ENCODE data around the gene ROR2. TPM values are rescaled to one million over a fixed set of nuclear protein-coding genes. Genes with fewer than 3 reads are reported as not detected.

ROR2 gene
- polyA plus RNA-seq, 1 donor: 3.1 TPM

DNA sequence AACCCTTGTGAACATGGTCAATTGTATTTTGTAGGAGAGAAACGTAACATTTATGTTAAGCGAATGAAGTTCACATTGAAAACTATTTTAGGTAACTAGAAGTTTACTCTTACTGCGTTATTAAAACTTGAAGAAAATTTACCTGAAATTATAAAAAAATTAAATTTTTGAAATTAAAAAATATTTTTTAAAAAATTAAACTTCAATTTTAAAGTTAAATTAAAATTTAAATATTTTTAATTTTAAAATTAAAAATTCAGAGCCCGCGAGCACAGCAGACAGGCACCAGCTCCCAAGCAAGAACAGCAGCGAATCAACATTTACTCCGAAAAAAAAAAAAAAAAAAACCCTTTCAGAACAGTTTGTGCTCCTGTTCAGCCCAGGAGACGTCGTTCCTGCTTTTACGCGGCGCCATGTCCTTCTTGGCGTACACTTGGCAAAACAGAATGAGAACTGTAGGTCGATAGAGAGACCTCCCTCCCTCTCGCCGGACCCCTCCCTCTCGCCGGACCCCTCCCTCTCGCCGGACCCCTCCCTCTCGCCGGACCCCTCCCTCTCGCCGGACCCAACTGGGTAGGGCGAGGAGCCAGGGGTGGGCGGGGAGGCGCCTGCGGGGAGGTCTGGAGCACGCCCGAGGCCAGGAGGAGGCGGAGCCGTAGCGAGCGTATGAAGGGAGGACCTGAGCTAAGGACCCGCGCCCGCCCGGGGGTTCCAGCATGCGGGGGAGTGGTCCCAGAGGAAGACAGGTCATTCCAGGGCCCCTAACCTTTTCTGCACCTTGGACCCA lies 235.8 kb downstream of the ROR2 start:
- peak; percentile 51 for DNase-seq

DNA sequence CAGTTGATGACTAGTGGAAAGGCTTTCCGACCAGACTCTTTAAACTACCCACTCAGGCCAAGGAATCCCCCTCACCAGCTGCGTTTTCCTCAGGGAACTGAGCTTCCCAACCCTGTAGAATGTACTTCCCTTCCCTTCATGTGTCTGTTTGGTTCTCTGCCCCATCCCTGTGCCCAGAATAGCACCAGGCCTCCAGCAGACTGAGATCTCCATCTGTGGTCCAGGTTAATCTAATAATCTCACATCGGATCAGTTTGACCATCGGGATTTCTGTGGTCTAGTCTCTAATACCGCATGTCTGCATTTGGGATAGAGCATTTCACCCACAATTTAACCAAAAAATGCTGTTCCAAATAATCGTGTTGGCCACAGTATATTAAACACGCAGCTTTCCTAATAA lies 237.2 kb downstream of the ROR2 start:
- no peak for DNase-seq

DNA sequence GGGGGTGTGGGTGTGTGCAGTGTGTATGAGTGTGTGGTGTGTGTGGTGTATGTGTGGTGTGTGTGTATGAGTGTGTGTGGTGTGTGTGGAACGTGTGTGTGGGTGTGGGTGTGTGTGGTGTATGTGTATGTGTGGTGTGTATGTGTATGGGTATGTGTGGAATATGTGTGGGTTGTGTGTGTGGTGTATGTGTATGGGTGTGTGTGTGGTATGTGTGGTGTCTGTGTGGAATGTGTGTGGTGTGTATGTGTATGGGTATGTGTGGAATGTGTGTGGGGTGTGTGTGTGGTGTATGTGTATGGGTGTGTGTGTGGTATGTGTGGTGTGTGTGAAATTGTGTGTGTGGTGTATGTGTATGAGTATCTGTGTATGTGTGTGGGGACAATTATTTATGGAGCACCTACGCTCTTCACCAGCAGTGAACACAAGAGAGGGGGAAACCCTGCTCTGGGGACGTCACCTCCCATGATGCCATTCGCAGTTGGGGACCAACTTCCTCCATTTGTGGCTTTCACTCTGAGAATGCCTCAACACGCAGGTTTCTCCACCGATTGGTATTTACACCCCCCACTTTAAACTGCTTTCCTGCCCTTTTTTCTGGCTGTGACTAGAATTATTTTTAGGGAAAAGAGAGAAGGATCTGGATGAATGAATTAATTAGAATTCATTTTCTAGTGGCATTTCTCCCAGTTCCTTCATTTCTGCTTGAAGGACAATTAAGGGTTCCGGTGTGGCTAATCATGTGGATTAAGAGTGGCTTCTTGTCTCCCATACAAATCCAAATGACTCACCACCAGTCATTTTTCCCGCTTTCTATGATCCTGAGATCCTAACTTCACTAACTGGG lies 238.1 kb downstream of the ROR2 start:
- DNase-seq: no peak

DNA sequence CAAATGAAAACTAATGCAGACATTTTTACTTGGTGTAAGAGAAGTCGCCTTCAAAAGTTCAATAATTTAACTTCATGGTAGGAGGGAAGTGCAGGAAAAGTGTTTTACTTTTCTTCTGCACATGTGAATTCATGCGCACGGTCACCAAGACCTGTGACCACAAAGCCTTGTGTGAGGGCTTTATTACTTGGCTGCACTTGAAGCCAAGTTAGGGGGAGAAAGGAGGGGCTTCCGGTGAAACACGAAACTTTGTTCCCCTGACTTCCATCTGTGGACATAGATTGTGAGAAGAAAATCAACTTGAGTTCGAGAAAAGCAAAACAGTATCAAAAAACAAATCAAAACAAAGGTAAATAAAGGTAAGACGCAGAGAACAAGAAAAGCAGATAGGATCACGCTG lies 239.9 kb downstream of the ROR2 start:
- DNase-seq: no peak

- no peak for DNase-seq
These were observed 244.6 kb downstream of the ROR2 start for GRCh38 chr9:91705386-91705785.

DNA sequence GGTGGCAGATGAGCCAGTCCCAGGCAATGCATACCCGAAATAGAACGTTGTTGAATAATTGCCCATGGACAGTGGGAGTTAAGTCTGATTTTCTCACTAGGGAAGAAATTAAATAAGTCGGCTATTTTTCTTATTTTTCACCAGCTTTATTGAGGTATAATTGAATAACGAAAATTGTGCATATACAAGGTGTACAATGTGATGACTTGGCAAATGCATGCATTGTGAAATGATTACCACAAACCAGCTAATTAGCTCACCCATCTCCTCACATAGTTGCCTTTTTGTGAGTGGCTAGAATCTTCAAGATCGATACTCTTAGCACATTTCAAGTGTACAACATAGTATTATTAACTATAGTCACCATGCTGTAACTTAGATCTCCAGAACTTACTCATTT lies 249.6 kb downstream of the ROR2 start:
- no peak for DNase-seq

DNA sequence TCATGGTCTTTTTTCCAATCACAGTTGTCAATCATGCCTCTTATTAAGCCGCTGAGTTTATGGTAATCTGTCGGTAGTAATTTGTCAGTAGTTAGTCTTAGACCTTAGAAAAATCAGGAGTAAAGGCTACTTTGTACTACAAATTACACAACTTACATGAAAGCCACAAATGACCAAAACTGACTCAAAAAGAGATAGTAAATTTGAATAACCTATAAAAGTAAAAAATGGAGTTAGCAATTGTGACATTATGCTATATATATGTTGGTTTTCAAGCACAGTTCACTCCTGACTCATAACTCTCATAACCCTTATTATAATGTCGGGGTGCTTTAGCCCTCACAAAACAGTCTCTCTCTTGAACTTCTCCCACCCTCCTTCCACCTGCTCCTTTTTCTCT lies 251.8 kb downstream of the ROR2 start:
- no peak for DNase-seq

GRCh38 chr9:91697201-91697600 lies 252.8 kb downstream of the ROR2 start:
- DNase-seq: no peak

GRCh38 chr9:91694081-91694870 lies 255.8 kb downstream of the ROR2 start:
- DNase-seq: no peak

DNA sequence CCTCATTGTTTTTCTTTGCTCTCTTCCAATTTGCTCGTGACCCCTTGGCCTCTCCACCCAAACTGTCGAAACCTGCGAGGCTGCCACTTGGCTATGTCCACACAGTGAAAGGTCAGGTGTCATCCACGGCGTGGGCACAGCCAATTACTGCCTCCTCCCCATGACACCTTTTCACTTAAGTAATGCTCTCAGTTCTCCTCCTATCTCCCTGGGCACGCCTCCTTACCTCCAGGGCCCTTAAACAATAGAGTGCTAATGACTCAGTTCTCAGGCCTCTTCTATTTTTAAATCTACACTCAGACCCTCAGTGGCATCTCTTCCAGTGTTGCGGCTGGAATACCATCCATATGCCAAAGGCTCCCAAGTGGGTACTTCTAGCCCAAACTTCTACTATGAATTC lies 256.8 kb downstream of the ROR2 start:
- no peak for DNase-seq

DNA sequence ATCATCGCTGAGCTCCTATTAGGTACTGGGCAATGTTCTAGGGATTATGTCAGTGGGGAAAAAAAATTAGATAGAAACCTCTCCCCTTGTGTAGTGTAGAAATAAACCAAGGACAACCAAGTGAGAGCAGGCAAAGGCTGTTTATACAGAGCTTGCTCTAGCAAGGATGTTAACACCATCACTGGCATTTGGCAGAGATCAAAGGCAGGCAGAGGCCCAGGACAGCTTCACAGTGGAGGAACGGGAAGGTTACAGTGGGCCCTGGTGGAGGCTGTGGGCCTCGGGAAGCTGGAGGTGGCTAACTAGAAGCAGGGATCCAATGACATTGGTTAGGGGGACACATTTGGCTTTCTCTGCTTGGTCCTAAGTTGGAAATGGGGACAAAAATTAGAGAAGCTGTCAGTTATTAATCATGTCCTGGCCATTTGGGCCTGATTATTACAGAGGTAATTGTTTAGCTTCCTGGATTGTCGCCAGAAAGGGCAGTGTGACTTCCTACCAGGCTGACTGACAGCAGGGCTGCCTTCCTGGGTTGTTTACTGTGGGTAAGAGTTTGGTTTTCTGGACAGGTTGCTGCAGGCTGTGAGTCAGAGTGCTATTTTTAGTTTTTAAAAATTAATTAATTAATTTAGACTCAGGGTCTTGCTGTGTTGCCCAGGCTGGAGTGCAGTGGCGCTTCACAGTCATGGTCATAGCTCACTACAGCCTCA lies 259.3 kb downstream of the ROR2 start:
- no peak for DNase-seq

DNA sequence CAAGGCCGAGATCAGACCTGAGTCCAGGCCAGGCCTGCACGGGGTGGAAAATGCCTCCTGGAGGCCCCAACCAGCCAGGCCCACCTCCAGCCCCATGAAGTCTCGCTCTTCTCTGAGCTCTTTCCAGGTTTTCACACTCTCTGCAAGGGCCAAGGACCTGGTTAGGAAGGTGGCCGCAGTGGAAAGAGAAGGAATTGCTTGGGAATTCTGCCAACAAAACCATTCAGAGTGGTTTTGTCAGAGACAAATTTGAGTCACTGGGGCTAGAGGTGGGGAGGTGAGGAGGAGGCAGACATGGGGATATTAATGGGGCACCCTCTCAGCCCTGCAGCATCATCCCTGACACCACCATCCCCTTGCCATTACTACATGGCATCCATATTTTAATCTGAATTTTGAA lies 261.0 kb downstream of the ROR2 start:
- no peak for DNase-seq

GRCh38 chr9:91683269-91683668 lies 266.8 kb downstream of the ROR2 start:
- DNase-seq: no peak

DNA sequence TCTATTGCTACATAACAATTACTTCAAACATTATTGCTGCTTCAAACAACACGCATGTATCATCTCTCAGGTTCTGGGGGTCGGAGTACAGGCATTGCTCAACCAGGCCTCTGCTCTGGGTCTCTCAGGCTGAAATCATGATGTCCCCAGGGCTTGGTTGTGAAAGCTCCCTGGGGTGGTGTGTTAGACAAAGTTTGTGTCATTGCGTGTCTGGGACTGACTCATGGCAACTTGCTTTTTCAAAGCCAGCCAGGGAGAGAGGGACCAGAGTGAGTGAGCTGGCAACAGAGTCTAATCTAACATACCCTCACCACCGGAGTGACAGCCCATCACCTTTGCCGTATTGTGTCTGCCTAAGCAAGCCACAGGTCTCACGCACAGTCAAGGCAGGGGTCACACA lies 267.2 kb downstream of the ROR2 start:
- DNase-seq: no peak

GRCh38 chr9:91681461-91682305 lies 268.3 kb downstream of the ROR2 start:
- peak; percentile 75 for DNase-seq

GRCh38 chr9:91680998-91681397 lies 269.0 kb downstream of the ROR2 start:
- DNase-seq: no peak

DNA sequence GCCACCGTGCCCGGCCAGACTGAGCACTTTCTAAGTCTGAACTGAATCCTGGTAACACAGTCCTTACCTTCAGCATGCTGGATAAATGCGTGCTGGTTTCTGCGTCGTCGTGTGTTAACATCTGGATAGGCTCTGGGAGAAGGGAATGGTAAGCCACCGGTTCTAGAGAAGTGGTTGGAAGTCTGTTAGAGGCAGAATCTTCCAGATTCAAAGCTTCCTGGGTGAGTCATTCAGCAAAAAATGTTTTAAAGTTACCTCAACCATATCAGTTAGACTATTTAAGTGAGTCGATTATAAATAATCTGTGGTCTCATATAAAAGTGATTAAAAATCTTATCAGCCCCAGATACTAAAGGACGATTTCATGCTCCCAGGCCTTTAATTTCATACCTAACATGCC lies 269.9 kb downstream of the ROR2 start:
- DNase-seq: no peak

DNA sequence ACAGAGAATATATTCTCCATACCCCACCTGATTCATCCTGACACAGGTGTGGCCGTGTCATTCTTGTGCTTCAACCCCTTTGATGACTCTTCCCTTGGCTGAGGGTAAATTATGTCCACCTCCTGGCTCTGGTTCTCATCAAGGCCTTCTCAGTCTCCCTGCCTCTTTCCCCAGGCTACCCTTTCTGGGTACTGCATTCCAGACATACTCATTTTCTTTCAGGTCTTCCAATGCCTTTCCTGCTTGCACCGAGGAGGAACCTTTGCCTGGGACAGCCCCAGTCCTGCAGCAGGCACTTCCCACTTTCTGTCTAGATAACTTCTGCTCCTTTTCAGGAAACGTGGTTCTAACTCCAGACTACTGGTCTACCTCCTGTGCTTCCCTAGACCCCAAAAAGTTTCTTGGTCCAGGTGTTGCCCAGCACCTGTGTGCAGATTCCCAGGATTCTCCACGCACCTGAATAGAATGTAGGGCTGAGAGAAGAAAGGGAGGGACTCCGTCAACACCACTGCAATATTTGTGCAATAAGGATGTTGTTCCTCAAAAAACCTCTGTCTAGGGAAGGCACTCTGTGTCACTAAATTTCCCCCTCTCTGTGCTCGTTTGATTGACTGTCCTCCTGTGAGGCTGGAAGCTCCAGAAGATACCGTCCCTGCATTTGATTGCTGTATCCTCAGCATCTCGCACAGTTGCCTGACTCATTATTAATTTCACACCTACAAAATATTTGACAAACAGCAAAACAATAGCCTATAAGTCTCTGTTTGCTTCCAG lies 271.0 kb downstream of the ROR2 start:
- no peak for DNase-seq

- DNase-seq: no peak
These were observed 272.1 kb downstream of the ROR2 start for GRCh38 chr9:91677822-91678436.

DNA sequence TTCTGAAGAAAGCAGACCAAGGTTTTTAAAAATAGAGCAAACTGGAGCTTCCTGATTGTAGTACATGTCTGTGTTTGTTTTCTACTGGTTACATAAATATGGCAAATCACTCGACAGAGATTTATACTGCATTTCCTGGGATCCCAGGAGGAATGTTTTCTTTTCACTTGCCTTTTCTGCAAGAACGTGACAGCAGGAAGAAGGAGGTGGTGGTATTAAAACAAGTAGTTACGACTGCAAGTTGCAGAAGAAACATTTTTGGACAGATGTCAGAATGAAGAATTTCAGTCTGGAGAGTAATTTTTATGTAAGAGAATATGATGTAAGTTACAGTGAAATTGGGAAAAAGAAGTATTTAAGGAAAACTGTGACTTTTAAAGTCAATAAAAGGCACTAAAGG lies 272.7 kb downstream of the ROR2 start:
- no peak for DNase-seq

Data from hindlimb muscle (tissue), 1 donor.